ENCODE measurements around the gene SYNDIG1.

Gene SYNDIG1

DNA sequence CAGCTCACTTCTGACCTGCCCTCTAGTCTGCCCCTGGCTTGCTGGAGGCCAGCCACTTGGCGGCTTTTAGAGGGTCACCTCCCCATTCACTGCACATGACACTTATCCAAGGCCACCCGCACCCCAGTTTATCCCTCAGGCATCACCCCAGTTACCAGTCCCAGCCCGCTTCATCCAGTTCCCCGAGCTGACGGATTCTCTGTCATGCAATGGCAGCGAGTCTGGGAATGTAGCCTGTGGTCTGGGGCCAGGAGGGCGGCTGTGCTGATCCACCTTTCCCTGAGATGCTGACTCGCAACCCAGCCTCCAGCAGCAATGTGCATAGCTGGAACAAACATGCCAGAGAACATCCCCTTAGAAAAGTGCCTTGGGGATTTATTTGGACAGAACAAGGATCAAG, 25.8 kb downstream of the SYNDIG1 start:
- no peak for FAIRE-seq
- TF ChIP-seq, protein P1, sequence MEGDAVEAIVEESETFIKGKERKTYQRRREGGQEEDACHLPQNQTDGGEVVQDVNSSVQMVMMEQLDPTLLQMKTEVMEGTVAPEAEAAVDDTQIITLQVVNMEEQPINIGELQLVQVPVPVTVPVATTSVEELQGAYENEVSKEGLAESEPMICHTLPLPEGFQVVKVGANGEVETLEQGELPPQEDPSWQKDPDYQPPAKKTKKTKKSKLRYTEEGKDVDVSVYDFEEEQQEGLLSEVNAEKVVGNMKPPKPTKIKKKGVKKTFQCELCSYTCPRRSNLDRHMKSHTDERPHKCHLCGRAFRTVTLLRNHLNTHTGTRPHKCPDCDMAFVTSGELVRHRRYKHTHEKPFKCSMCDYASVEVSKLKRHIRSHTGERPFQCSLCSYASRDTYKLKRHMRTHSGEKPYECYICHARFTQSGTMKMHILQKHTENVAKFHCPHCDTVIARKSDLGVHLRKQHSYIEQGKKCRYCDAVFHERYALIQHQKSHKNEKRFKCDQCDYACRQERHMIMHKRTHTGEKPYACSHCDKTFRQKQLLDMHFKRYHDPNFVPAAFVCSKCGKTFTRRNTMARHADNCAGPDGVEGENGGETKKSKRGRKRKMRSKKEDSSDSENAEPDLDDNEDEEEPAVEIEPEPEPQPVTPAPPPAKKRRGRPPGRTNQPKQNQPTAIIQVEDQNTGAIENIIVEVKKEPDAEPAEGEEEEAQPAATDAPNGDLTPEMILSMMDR (IDR thresholded peaks at IDR 0.05; ENCODE audit: insufficient read depth, missing control alignments) = no peak
- no peak for DNase-seq (ENCODE audit: insufficient read length, low spot score)

- no peak for FAIRE-seq
- no peak for DNase-seq (ENCODE audit: insufficient read length, low spot score)
- TF ChIP-seq, protein P1 (IDR thresholded peaks at IDR 0.05; ENCODE audit: insufficient read depth, missing control alignments) = no peak
Measured at GRCh38 chr20:24497851-24498250, 28.4 kb downstream of the SYNDIG1 start.

DNA sequence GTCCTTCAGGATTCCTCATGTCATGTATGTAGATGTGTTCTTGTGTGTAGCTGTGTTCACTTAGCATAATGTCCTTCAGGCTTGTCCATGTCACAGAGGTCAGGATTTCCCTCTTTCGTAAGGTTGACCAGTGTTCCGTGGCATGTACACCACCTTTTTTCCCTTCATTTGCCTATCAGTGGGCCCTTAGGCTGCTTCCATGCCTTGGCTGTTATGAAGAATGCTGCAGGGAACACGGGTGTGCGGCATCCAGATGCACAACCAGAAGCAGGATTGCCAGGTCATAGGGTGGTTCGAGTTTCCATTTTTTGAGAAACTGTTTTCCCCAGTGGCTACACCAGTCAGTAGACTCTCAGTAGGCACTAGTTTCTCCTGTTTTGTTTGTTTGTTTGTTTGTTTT, 29.2 kb downstream of the SYNDIG1 start:
- DNase-seq (ENCODE audit: insufficient read length, low spot score) (no peak), FAIRE-seq (no peak)
- TF ChIP-seq, protein P1 (IDR thresholded peaks at IDR 0.05; ENCODE audit: insufficient read depth, missing control alignments) = no peak

GRCh38 chr20:24499472-24499871, 30.0 kb downstream of the SYNDIG1 start:
- no peak for DNase-seq (ENCODE audit: insufficient read length, low spot score)
- TF ChIP-seq, protein P1 (IDR thresholded peaks at IDR 0.05; ENCODE audit: insufficient read depth, missing control alignments) = no peak
- no peak for FAIRE-seq

- DNase-seq (ENCODE audit: insufficient read length, low spot score) (no peak), FAIRE-seq (no peak)
Measured at GRCh38 chr20:24501764-24502556, 32.5 kb downstream of the SYNDIG1 start.

DNA sequence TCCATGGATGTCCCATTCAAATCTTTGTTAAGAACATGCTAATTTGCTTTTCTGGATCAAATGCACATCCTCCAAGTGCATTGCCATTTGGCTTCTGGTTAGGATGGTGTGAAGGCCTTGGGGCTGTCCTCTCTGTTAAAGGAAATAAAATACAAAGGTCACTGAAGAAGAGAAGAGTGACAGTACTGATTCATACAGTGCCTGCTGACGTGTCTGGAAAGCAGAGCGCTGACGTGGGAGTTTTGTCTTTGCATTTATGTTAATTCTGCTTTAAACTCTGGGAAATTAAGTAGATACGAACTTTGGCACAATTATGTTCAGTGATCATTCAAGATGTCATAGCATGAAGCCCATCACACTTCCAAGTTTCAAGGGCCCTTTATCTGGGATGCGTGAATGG, 33.2 kb downstream of the SYNDIG1 start:
- TF ChIP-seq, protein P1 (IDR thresholded peaks at IDR 0.05; ENCODE audit: insufficient read depth, missing control alignments) = no peak
- no peak for DNase-seq (ENCODE audit: insufficient read length, low spot score)
- FAIRE-seq = no peak

More at GRCh38 chr20:24501764-24502556, 32.5 kb downstream of the SYNDIG1 start:
- TF ChIP-seq, protein P1 (IDR thresholded peaks at IDR 0.05; ENCODE audit: insufficient read depth, missing control alignments) = no peak

- FAIRE-seq (no peak), DNase-seq (ENCODE audit: insufficient read length, low spot score) (no peak)
- TF ChIP-seq, protein P1 (IDR thresholded peaks at IDR 0.05; ENCODE audit: insufficient read depth, missing control alignments) = no peak
Measured at GRCh38 chr20:24503352-24503931, 34.0 kb downstream of the SYNDIG1 start.

All from D721Med (cell line).